Lower lobe of right lung (tissue), 2 donors: ENCODE data around the gene TNFAIP2. TPM values are rescaled to one million over a fixed set of nuclear protein-coding genes. Genes with fewer than 3 reads are reported as not detected.
A peak's percentile ranks its signal among the peaks of the same experiment; 100 is the strongest.

Experiments
- ATAC-seq, 2 donors: fragments of 200-7000 bp; cut with Tn5 transposase; one replicate each; pipeline ENCODE4 v1.9.1; 2020 to 2022; ENCODE audit warnings: mild to moderate bottlenecking in 2 of 2, moderate library complexity in 2 of 2
- DNase-seq: peaks from one replicate; pipeline ENCODE4 v3.0.0-alpha.2; 2020
- H3K27ac ChIP-seq: fragments of 200-600 bp; one replicate; pipeline ENCODE4 v1.8.0; 2022
- H3K27me3 ChIP-seq: fragments of 200-600 bp; one replicate; pipeline ENCODE4 v1.8.0; 2022; ENCODE audit warnings: low read depth
- H3K36me3 ChIP-seq: fragments of 200-600 bp; one replicate; pipeline ENCODE4 v1.8.0; 2022; ENCODE audit warnings: mild to moderate bottlenecking
- H3K4me1 ChIP-seq: fragments of 200-600 bp; one replicate; pipeline ENCODE4 v1.8.0; 2022
- H3K4me3 ChIP-seq: fragments of 200-600 bp; one replicate; pipeline ENCODE4 v1.8.0; 2022; ENCODE audit warnings: mild to moderate bottlenecking
- H3K9me3 ChIP-seq: fragments of 200-600 bp; one replicate; pipeline ENCODE4 v1.8.0; 2022
- intact Hi-C: fragments of 100-400 bp; cut with DNase I; formaldehyde crosslinking; loops from one replicate; pipeline ENCODE4 v1.11.0; 2022
- total RNA-seq: library from RNA; stranded (reverse); fragmentation: NEBNext Ultra II Directional; extraction: Animal tissue kit (Norgen Biotek cat#: 25700); gene quantifications from one replicate; pipeline ENCODE4 v1.2.1, GENCODE V29; 2021
- TF ChIP-seq, protein P1 (sequence below): fragments of 200-600 bp; IDR thresholded peaks from one replicate; pipeline ENCODE4 v1.8.0; 2022; ENCODE audit warnings: antibody characterized with exemption, mild to moderate bottlenecking
- donor health status: DM: no; HTN: yes; CAD: no; lungs with severe emphysema.

TNFAIP2 gene
- total RNA-seq, 1 donor from 2014 or later = 254 TPM

DNA sequence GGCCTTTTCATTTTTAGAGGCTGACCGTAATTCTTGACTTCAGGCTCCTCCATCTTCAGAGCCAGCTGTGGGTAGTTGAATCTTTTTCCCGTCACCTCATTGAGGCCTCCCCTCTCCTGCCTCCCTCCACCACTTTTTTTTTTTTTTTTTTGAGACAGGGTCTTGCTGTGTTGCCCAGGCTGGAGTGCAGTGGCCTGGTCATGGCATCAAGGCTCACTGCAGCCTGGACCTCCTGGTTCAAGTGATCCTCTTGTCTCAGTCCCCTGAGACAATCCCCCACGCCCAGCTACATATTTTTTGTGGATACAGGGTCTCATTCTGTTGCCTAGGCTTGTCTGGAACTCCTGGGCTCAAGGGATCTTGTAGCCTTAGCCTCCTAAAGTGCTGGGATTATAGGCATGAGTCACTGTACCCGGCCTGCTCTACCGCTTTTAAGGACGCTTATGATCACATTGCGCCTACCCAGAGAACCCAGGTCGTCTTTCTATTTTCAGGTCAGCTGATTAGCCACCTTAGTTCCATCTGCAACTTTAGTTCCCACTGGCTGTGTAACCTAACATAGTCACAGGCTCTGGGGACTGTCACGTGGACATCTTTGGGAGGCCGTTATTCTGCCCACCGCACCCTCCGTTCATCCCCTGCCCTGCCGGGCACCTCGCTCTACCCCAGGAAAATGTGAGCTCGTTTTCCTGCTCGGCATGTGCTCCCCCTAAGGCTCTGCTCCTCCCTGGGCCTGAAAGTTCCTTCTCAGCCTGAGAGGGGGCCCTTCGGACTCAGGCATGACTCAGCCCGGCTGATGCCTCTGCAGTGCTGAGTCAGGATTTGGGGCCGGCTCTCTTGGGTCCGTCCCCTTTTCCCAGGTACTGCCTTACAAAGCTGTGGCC, 13.4 kb downstream of the TNFAIP2 start:
- no peak overlapping the region for H3K27ac ChIP-seq
- peak; percentile 64 for DNase-seq
- intact Hi-C loops = no loop called here

DNA sequence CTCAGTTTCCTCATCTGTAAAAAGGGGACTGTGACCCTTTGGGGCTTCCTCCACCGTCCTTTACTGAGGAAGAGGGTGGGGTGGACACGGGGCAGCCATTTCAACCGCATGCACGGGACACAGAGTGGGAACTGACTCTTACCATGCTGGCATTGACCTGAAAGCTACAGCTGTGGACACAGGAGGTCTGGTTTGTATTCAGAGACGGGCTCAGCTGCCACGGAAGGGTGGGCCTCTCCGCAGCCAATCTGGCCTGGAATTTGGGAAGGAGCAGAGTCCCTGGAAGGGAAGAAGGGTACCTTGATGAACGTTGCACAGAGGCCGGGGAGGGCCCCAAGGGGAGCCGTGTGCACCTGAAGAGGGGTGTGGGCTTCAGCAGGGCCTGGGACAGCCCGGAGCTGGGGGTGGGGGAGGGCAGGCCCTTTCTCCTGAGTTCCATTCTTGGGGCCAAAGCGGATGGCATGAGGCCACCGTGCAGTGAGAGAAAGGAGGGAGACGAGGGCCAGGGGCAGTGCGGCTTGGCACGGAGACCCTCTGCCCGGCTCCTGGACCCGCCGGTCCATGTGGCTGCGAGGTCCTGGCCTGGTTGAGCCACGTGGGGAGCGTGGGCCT, 14.5 kb downstream of the TNFAIP2 start:
- H3K27me3 ChIP-seq = peaks cover 9% of the 10 kb centered on the region
- intact Hi-C loops = no loop called here
- peak overlapping the region; percentile 5 for H3K27ac ChIP-seq
- ATAC-seq = peak; percentile 2
- peaks cover 34% of the 10 kb centered on the region for H3K36me3 ChIP-seq
- no peaks in the 10 kb centered on the region for H3K9me3 ChIP-seq
- peaks cover 10% of the 10 kb centered on the region for H3K4me1 ChIP-seq
- TF ChIP-seq, protein P1, sequence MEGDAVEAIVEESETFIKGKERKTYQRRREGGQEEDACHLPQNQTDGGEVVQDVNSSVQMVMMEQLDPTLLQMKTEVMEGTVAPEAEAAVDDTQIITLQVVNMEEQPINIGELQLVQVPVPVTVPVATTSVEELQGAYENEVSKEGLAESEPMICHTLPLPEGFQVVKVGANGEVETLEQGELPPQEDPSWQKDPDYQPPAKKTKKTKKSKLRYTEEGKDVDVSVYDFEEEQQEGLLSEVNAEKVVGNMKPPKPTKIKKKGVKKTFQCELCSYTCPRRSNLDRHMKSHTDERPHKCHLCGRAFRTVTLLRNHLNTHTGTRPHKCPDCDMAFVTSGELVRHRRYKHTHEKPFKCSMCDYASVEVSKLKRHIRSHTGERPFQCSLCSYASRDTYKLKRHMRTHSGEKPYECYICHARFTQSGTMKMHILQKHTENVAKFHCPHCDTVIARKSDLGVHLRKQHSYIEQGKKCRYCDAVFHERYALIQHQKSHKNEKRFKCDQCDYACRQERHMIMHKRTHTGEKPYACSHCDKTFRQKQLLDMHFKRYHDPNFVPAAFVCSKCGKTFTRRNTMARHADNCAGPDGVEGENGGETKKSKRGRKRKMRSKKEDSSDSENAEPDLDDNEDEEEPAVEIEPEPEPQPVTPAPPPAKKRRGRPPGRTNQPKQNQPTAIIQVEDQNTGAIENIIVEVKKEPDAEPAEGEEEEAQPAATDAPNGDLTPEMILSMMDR = no peak
- H3K4me3 ChIP-seq = no peak overlapping the region
- no peak for DNase-seq

More for the DNA sequence above, 13.4 kb downstream of the TNFAIP2 start:
- H3K4me3 ChIP-seq = no peak overlapping the region
- peaks cover 5% of the 10 kb centered on the region for H3K27me3 ChIP-seq
- H3K9me3 ChIP-seq = no peaks in the 10 kb centered on the region
- peaks cover 10% of the 10 kb centered on the region for H3K4me1 ChIP-seq
- H3K36me3 ChIP-seq = peaks cover 45% of the 10 kb centered on the region
- ATAC-seq = peak; percentile 43 to 48
- TF ChIP-seq, protein P1 = no peak

DNA sequence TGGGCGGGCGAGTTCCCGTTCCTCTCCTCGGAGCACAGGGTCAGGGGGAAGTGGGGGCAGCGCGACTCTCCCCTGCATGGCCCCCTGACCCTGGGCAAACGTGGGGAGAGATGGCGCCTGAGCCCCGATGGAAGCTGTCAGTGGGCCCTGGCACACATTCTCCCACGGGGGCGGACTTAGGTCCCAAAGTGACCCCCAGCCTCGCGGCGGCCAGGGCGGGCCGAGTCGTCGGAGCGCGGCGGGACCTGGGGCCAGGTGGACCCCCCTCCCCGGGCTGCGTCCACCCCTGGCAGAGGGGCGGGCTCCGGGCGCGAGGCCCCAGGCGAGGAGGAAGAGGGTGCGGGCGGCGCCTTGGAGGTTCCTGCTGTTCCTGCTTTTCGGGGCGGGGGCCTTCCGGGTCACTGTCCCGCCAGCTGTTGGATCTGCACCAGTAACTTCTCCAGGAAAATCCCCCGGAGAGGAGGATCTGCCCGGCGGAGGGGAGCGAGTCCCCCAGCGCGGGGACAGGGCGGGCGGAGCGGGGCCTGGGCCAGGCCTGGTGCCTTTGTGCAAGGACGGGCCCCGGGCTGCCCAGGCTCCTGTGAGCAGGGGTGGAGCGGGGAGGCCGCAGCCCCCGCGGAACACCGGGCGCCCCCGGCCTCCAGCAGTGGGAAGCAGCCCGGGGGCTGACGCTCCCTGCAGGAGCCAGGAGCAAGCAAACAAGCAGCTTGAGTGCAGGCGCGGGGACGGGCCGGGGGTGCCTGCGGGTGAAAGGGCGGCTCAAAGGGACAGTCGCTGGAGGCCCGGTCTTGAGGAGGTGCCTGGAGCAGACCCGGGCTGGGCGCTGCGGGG, 15.3 kb downstream of the TNFAIP2 start:
- TF ChIP-seq, protein P1 = no peak
- Histone ChIP-seq H3K9me3 (no peaks in the 10 kb centered on the region), H3K4me3 (peak overlapping the region; percentile 17), H3K27me3 (peaks cover 13% of the 10 kb centered on the region), H3K36me3 (peaks cover 26% of the 10 kb centered on the region), H3K4me1 (peaks cover 10% of the 10 kb centered on the region), H3K27ac (peak overlapping the region; percentile 5)
- DNase-seq (peak; percentile 65), ATAC-seq (peak; percentile 37 to 61)
- intact Hi-C loops = no loop called here

DNA sequence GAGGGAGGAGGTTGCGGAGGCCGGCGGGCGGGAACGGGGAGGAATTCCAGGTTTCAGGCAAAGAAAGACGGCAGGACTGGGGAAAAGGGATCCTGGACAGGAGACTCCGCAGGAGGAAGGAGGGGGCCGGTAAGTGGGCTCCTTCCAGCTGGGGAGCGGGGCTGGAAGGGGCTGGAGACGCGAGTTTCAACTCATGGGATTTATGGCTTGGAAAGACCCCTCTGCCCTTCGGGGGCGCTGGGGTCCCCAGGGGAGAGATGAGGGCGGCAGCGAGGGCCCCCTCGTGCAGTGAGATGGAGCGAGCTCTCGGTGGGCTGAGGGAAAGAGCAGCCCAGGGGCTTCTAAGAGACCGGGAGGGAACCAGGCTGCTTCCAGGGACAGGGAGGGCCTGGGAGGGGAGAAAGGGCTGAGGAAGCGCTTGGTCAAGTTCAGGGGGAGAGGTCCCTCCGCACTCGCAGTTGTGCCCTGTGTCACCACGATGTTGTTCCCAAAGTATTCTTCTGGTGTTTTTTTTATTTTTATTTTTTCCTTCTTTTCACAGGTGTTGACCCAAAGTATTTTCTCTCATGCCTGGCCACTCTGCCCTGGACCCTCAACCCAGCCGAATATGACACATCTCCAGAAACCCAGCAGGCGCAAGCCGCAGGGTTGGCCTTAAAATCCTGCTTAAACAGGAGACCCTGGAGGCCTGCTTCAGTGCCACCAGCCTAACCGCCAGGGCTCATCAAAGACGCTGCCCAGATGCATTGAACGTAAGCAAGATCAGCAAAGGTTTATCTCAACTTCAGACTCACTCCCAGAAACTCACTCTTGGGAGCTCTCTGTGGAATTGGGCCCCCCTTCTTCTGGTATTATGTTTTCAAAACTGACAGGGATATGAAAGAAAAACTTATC, 16.1 kb downstream of the TNFAIP2 start:
- H3K27ac ChIP-seq = no peak overlapping the region
- H3K27me3 ChIP-seq = peaks cover 16% of the 10 kb centered on the region
- no peak for DNase-seq
- no peaks in the 10 kb centered on the region for H3K9me3 ChIP-seq
- TF ChIP-seq, protein P1 = no peak
- intact Hi-C loops = no loop called here
- H3K36me3 ChIP-seq = peaks cover 19% of the 10 kb centered on the region
- no peak for ATAC-seq
- peak overlapping the region; percentile 17 for H3K4me3 ChIP-seq
- H3K4me1 ChIP-seq = peaks cover 10% of the 10 kb centered on the region
